H9 (cell line): Measurements from ENCODE around the gene AASS. TPM values are rescaled to one million over a fixed set of nuclear protein-coding genes. Genes with fewer than 3 reads are reported as not detected.

Experiments
- DNase-seq: peaks from one replicate; pipeline ENCODE4 v3.0.0-alpha.2; 2017
- H2AFZ ChIP-seq: one replicate; pipeline ENCODE4 v1.6.1; 2013; ENCODE audit warnings: mild to moderate bottlenecking, low read length, control low read depth, moderate library complexity
- H2AK5ac ChIP-seq: 2 replicates; pipeline ENCODE4 v1.6.1; 2013; ENCODE audit warnings: low read length, control low read depth, mixed read lengths; ENCODE audit not compliant: insufficient read length
- H2BK120ac ChIP-seq: one replicate; pipeline ENCODE4 v1.6.1; 2013; ENCODE audit warnings: low read depth, mild to moderate bottlenecking, low read length, control low read depth, inconsistent platforms; ENCODE audit not compliant: poor library complexity, severe bottlenecking
- H2BK12ac ChIP-seq: 2 replicates; pipeline ENCODE4 v1.6.1; 2013; ENCODE audit warnings: low read length, control low read depth, mixed read lengths, low read depth; ENCODE audit not compliant: insufficient read length
- H2BK15ac ChIP-seq: 2 replicates; pipeline ENCODE4 v1.6.1; 2013; ENCODE audit warnings: low read depth, low read length, control low read depth
- H2BK20ac ChIP-seq: one replicate; pipeline ENCODE4 v1.6.1; 2013; ENCODE audit warnings: low read depth, mild to moderate bottlenecking, low read length, control low read depth, inconsistent platforms; ENCODE audit not compliant: poor library complexity, severe bottlenecking
- H2BK5ac ChIP-seq: 2 replicates; pipeline ENCODE4 v1.6.1; 2013; ENCODE audit warnings: low read length, control low read depth, mixed read lengths; ENCODE audit not compliant: insufficient read length
- H3K14ac ChIP-seq: 2 replicates; pipeline ENCODE4 v1.6.1; 2013; ENCODE audit warnings: low read length, control low read depth; ENCODE audit not compliant: insufficient read depth
- H3K18ac ChIP-seq: 2 replicates; pipeline ENCODE4 v1.6.1; 2013; ENCODE audit warnings: low read depth, mild to moderate bottlenecking, mixed read lengths, low read length, control low read depth; ENCODE audit not compliant: insufficient read length
- H3K23ac ChIP-seq: 2 replicates; pipeline ENCODE4 v1.6.1; 2013; ENCODE audit warnings: low read length, control low read depth, mixed read lengths, low read depth; ENCODE audit not compliant: insufficient read length
- H3K23me2 ChIP-seq: 2 replicates; pipeline ENCODE4 v1.6.1; 2013; ENCODE audit warnings: low read depth, mild to moderate bottlenecking, mixed read lengths, low read length, control low read depth; ENCODE audit not compliant: insufficient read length, poor library complexity, severe bottlenecking
- H3K27ac ChIP-seq: 2 replicates; pipeline ENCODE4 v1.5.1; 2013; ENCODE audit warnings: low read length, control low read depth, mixed read lengths, low read depth; ENCODE audit not compliant: insufficient read length
- H3K27me3 ChIP-seq: 2 replicates; pipeline ENCODE4 v1.6.1; 2013; ENCODE audit warnings: low read length, control low read depth, inconsistent platforms; ENCODE audit not compliant: insufficient read depth
- H3K4ac ChIP-seq: 2 replicates; pipeline ENCODE4 v1.6.1; 2013; ENCODE audit warnings: low read depth, mild to moderate bottlenecking, control low read depth, inconsistent platforms, low read length, moderate library complexity
- H3K4me1 ChIP-seq: 2 replicates; pipeline ENCODE4 v1.6.1; 2013; ENCODE audit warnings: low read length, control low read depth, inconsistent platforms; ENCODE audit not compliant: insufficient read depth
- H3K4me2 ChIP-seq: 2 replicates; pipeline ENCODE4 v1.6.1; 2013; ENCODE audit warnings: low read length, control low read depth, mixed read lengths; ENCODE audit not compliant: insufficient read length, insufficient read depth
- H3K56ac ChIP-seq: 2 replicates; pipeline ENCODE4 v1.6.1; 2013; ENCODE audit warnings: low read depth, mild to moderate bottlenecking, mixed read lengths, low read length, control low read depth; ENCODE audit not compliant: insufficient read length
- H3K79me1 ChIP-seq: 2 replicates; pipeline ENCODE4 v1.6.1; 2013; ENCODE audit warnings: low read depth, mild to moderate bottlenecking, moderate library complexity, low read length, control low read depth, inconsistent platforms; ENCODE audit not compliant: insufficient read depth, poor library complexity, severe bottlenecking
- H3K79me2 ChIP-seq: 2 replicates; pipeline ENCODE4 v1.6.1; 2013; ENCODE audit warnings: low read length, control low read depth, inconsistent platforms; ENCODE audit not compliant: insufficient read depth
- H3K9ac ChIP-seq: 2 replicates; pipeline ENCODE4 v1.6.1; 2013; ENCODE audit warnings: low read length, control low read depth, mixed read lengths; ENCODE audit not compliant: insufficient read length; ENCODE audit errors: extremely low read depth
- H3K9me3 ChIP-seq: one replicate; pipeline ENCODE4 v1.6.1; 2013; ENCODE audit warnings: low read depth, low read length, inconsistent platforms; ENCODE audit not compliant: control insufficient read depth
- H3T11ph ChIP-seq: one replicate; pipeline ENCODE4 v1.6.1; 2013; ENCODE audit warnings: mild to moderate bottlenecking, low read length, control low read depth, inconsistent platforms
- H4K20me1 ChIP-seq: one replicate; pipeline ENCODE4 v1.6.1; 2013; ENCODE audit not compliant: control insufficient read depth, insufficient read length, insufficient read depth
- H4K5ac ChIP-seq: 2 replicates; pipeline ENCODE4 v1.6.1; 2013; ENCODE audit warnings: low read depth, mild to moderate bottlenecking, mixed read lengths, low read length, control low read depth; ENCODE audit not compliant: insufficient read length
- H4K8ac ChIP-seq: replicated peaks from 2 replicates; pipeline ENCODE4 v1.6.1; 2013; ENCODE audit warnings: low read length, control low read depth, mixed read lengths, low read depth; ENCODE audit not compliant: insufficient read length
- H4K91ac ChIP-seq: 2 replicates; pipeline ENCODE4 v1.6.1; 2013; ENCODE audit warnings: low read depth, mild to moderate bottlenecking, moderate library complexity, mixed read lengths, low read length, control low read depth; ENCODE audit not compliant: insufficient read length
- H3K27ac Mint-ChIP-seq, 3 experiments: 2 replicates in 2 of 3; 3 replicates in 1 of 3; pipeline ENCODE4 v1.8.0; 2020 to 2021; ENCODE audit warnings: mixed read lengths in 3 of 3, mild to moderate bottlenecking in 1 of 3, moderate library complexity in 1 of 3
- H3K27me3 Mint-ChIP-seq: 2 replicates; pipeline ENCODE4 v1.8.0; 2021; ENCODE audit warnings: low read depth, mild to moderate bottlenecking, moderate library complexity, mixed read lengths
- H3K36me3 Mint-ChIP-seq, 3 experiments: 2 replicates in 2 of 3; 3 replicates in 1 of 3; pipeline ENCODE4 v1.8.0; 2020 to 2021; ENCODE audit warnings: low read depth in 3 of 3, mixed read lengths in 3 of 3; ENCODE audit not compliant: insufficient read depth in 1 of 3
- H3K4me1 Mint-ChIP-seq, 2 experiments: 2 replicates each; pipeline ENCODE4 v1.8.0; 2020; ENCODE audit warnings: mixed read lengths in 2 of 2
- H3K4me3 Mint-ChIP-seq, 2 experiments: 2 replicates in 1 of 2; 3 replicates in 1 of 2; pipeline ENCODE4 v1.8.0; 2020 to 2021; ENCODE audit warnings: mild to moderate bottlenecking in 2 of 2, mixed read lengths in 2 of 2, moderate library complexity in 1 of 2
- H3K9me3 Mint-ChIP-seq, 2 experiments: 2 replicates in 1 of 2; 3 replicates in 1 of 2; pipeline ENCODE4 v1.8.0; 2020; ENCODE audit warnings: mild to moderate bottlenecking in 2 of 2, mixed read lengths in 2 of 2, moderate library complexity in 1 of 2
- CTCF ChIP-seq: fragments of 200-600 bp; sonication (generic); conservative IDR thresholded peaks from 3 replicates; pipeline ENCODE4 v1.8.0; 2021; ENCODE audit warnings: antibody characterized with exemption, mild to moderate bottlenecking
- WGBS: extraction: QIAGEN DNeasy Blood & Tissue Kit; methylation state at CpG from one replicate; pipeline ENCODE4 v1.1.7; 2013; ENCODE audit warnings: missing lambda C conversion rate, low lambda C conversion rate, mixed read lengths; ENCODE audit not compliant: insufficient read length; ENCODE audit errors: extremely low coverage; 5-methylcytosine and 5-hydroxymethylcytosine counted together
- total RNA-seq: library from RNA; stranded (reverse); gene quantifications from 2 replicates; pipeline ENCODE4 v1.2.1, GENCODE V29; 2021

AASS gene
- total RNA-seq, 1 experiment from 2014 or later = 398 TPM

GRCh38 chr7:122068046-122068445 is 76.0 kb downstream of the AASS start:
- Mint-ChIP-seq H3K36me3 (no peaks in the 10 kb centered on the region), H3K27me3 (no peaks in the 10 kb centered on the region; the same call in 1 of the 2 replicates), H3K4me3 (no peak overlapping the region), H3K9me3 (no peaks in the 10 kb centered on the region), H3K4me1 (peaks cover 2 to 6% of the 10 kb centered on the region in 2 experiments; a peak in 2 of 4 replicates), H3K27ac (no peak overlapping the region)
- Histone ChIP-seq H2BK20ac (no peak overlapping the region), H2BK5ac (no peak overlapping the region), H2BK15ac (no peak overlapping the region), H2BK120ac (no peak overlapping the region), H3T11ph (no peak overlapping the region), H3K79me2 (no peaks in the 10 kb centered on the region), H4K8ac (no peak overlapping the region), H4K20me1 (no peaks in the 10 kb centered on the region), H3K9ac (no peak overlapping the region), H3K27ac (no peak overlapping the region), H3K4me1 (no peaks in the 10 kb centered on the region), H3K14ac (no peak overlapping the region), H3K23ac (no peak overlapping the region), H3K4ac (no peak overlapping the region), H3K18ac (no peak overlapping the region), H3K56ac (no peak overlapping the region), H2AFZ (no peak overlapping the region), H4K91ac (no peak overlapping the region), H3K4me2 (no peak overlapping the region), H2BK12ac (no peak overlapping the region), H3K9me3 (no peaks in the 10 kb centered on the region), H3K79me1 (no peaks in the 10 kb centered on the region), H2AK5ac (no peak overlapping the region), H4K5ac (no peak overlapping the region), H3K23me2 (no peaks in the 10 kb centered on the region), H3K27me3 (no peaks in the 10 kb centered on the region)
- WGBS = no CpG with 5 or more reads among the region's 1 CpG
- no peak for TF ChIP-seq CTCF
- no peak for DNase-seq
